Measurements from ENCODE around the gene UBQLN3.

GRCh38 chr11:5528495-5528894 is 18.7 kb upstream of the UBQLN3 start:
- TF ChIP-seq CTCF (IDR thresholded peaks at IDR 0.05) (no peak), POLR2A (IDR thresholded peaks at IDR 0.05) (no peak)
